HG03175 (cell line): Measurements from ENCODE around the gene MET.
"Not testable (repeated sequence)": the region's sequence is repeated elsewhere in the genome, so short reads cannot be mapped to it uniquely, and the experiment has no call there.

Experiments
- ATAC-seq: cut with Tn5 transposase; IDR thresholded peaks from one replicate; pipeline ENCODE4 v1.9.1; 2021; ENCODE audit warnings: mild to moderate bottlenecking, moderate library complexity; ENCODE audit not compliant: unreplicated experiment

The MET gene

DNA sequence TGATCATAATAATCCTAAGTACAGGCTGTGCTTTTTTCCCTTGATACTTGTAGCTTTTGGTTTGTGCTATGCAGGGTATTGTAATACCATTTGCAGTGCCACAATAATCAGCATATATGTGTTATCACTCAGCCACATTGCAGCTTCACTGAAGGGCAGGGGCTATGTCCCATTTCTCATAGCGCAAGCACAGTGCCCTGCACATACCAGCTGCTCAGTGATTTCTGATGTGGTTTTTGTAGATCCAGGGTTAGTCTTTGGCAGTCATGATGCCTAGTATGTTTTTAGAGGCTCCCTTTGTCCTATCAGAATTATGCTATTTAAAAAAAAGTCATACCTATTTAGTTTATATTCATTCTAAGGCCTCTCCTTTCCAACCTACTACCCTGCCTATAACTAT, 25.8 kb downstream of the MET start:
- no peak for ATAC-seq

- ATAC-seq = no peak
These were observed 26.4 kb downstream of the MET start for GRCh38 chr7:116698396-116698795.

GRCh38 chr7:116698930-116699721, 27.1 kb downstream of the MET start:
- no peak for ATAC-seq

DNA sequence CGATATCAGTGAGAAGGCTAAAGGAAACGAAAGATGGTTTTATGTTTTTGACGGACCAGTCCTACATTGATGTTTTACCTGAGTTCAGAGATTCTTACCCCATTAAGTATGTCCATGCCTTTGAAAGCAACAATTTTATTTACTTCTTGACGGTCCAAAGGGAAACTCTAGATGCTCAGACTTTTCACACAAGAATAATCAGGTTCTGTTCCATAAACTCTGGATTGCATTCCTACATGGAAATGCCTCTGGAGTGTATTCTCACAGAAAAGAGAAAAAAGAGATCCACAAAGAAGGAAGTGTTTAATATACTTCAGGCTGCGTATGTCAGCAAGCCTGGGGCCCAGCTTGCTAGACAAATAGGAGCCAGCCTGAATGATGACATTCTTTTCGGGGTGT, 27.7 kb downstream of the MET start:
- ATAC-seq = no peak

GRCh38 chr7:116702046-116702785, 30.2 kb downstream of the MET start:
- no peak for ATAC-seq

DNA sequence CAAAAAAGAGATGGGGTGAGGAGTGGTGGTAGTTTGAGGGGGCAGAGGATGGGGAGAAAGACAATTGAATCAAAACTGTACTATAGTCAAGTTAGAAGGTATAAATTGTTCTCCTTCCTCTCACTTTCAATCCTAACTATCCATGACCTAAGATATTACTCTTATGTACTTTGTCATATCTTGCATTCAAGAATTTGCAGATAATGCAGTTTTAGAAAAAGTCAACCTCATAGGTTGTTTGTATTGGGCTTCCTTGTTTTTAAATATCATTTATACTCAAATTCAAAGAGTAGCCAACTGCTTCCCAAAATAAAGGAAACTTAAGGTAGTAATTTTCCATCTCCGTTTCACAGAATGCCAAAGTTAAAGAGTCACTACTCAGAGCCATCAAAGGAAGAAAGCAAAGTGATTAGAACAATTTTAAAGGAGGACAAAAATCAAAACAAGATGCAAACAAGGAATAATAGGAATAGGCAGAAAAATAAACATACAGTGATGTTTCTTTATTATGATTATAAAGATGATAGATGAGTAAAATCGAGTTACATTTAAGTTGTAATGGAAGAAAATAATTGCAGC, 32.7 kb downstream of the MET start:
- ATAC-seq = no peak

GRCh38 chr7:116705419-116705818, 33.4 kb downstream of the MET start:
- ATAC-seq = no peak

DNA sequence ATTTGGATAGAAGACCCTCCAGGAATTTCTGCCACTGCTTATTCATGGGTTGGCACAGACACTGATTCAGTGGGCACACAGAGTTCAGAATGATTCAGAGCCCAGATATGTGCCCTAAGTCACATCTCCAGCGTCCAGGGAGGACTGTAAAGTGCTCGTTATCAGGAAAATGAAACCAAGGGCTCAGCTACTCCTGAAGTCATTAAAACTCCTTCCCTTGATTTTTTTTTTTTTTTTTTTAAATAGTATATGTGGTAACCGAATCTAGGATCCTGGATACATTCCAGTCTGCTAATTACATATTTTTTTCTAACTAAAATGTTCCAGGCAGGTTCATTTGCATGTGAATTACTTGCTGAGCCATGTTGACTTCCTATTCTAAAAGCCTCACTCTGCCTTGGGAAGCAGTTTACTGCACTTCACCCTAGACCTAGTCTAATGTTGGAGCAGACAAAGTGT, 34.7 kb downstream of the MET start:
- ATAC-seq = no peak

DNA sequence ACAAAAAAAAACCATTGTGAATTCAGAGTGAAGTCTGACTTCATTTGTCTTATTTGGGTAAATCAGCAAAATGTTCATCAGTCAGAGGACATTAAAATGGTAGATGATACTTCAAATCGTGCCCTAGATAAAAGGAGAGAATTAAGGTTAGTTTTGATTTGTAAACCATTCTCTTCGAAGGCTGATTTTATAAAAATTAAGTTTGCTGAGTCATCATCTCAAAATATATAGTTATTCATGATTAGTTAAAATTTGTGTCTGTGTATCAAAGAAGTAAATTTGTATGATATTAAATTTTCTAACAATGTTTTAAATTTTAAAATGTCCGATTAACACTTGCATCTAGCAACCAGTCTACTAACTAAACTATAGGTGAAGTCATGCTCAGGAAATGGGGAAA, 35.3 kb downstream of the MET start:
- ATAC-seq = no peak

DNA sequence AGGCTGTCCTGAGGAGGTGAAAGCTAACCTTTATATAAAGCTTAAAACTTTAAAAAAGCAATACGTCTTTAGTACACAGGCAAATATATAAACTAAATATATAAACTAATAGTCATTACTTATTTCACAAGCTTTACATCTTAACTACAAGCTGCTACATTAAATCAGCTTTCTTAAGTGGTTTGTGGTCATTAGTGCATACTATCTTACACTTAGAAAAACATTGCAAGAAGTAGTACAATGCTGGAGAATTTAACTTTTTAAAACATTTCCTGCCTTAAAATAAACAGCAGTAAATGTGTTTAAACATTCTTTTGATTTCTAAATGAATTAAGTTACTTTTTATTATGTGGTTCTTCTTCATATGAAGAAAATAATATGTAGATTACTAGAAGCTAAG, 36.3 kb downstream of the MET start:
- no peak for ATAC-seq

GRCh38 chr7:116708861-116709260, 36.9 kb downstream of the MET start:
- no peak for ATAC-seq

GRCh38 chr7:116709336-116709735, 37.3 kb downstream of the MET start:
- no peak for ATAC-seq

GRCh38 chr7:116710764-116711452, 38.9 kb downstream of the MET start:
- no peak for ATAC-seq

DNA sequence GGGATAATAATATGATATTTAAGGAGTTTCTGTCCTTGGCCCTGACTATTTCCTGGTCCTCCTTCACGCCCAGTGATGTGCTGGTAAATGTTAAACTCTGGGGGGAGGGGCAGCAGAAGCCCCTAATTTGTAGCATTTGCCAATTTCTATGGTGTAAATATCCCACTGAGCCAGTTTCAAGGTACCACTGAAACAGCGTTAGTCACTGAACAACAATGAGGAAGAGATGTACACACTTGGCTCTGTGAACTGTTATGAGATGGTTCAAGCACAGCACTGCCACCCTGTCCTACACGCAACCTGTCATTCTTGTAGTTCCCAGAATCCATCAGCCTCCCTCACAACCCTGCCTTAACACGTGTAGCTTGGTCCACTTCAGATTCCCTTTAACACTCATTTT, 39.8 kb downstream of the MET start:
- ATAC-seq = no peak

GRCh38 chr7:116713500-116713899, 41.5 kb downstream of the MET start:
- no peak for ATAC-seq

GRCh38 chr7:116713918-116714317, 41.9 kb downstream of the MET start:
- no peak for ATAC-seq

DNA sequence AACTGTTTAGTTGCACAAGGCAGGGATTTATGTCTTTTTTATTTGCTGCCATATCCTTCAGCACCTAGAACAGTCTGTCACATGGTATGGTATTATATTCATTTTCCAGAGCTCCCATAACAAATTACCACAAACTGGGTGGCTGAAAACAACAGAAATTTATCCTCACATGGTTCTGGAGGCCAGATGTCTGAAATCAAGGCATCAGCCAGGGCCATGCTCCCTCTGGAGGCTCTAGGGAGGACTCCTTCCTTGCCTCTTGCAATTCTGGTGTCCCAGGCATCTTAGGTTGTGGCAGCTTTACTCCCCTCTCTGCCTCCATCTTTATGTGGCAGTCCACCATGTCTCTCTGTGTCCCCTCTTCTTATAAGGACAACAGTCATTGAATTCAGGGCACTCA, 43.1 kb downstream of the MET start:
- ATAC-seq = no peak

GRCh38 chr7:116717137-116717536, 45.1 kb downstream of the MET start:
- ATAC-seq = no peak

DNA sequence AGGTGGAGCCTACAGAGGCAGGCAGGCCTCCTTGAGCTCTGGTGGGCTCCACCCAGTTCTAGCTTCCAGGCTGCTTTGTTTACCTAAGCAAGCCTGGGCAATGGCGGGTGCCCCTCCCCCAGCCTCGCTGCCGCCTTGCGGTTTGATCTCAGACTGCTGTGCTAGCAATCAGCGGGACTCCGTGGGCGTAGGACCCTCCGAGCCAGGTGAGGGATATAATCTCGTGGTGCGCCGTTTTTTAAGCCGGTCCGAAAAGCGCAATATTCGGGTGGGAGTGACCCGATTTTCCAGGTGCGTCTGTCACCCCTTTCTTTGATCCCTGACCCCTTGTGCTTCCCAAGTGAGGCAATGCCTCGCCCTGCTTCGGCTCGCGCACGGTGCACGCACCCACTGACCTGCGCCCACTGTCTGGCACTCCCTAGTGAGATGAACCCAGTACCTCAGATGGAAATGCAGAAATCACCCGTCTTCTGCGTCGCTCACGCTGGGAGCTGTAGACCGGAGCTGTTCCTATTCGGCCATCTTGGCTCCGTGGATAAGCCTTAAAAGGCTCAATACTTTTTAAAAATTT, 52.0 kb downstream of the MET start:
- ATAC-seq = not testable (repeated sequence)

- no peak for ATAC-seq
These were observed 52.7 kb downstream of the MET start for GRCh38 chr7:116724560-116725231.
